Panc1 (cell line): ENCODE data around the gene TGFB1I1. TPM values are rescaled to one million over a fixed set of nuclear protein-coding genes. Genes with fewer than 3 reads are reported as not detected.
"Not testable (repeated sequence)": the region's sequence is repeated elsewhere in the genome, so short reads cannot be mapped to it uniquely, and the experiment has no call there.

ENCODE experiments used
- ATAC-seq: fragments of 200-7000 bp; cut with Tn5 transposase; 2 replicates; pipeline ENCODE4 v1.9.1; 2020; ENCODE audit warnings: mild to moderate bottlenecking, moderate library complexity
- BruUV-seq: library from RNA; stranded (reverse); fragments of 400-500 nt; replicated peaks from 2 replicates; lab custom pipeline; 2021; lab: Mats Ljungman, UMichigan
- CTCF ChIA-PET: fragments of 300-600 bp; sonication (Branson Sonifier 250); formaldehyde crosslinking; loops from one replicate; lab custom pipeline; 2022; ENCODE audit warnings: antibody characterized with exemption; lab: Charles Lee
- POLR2A ChIA-PET: fragments of 300-600 bp; sonication (Branson Sonifier 250); formaldehyde crosslinking; loops from one replicate; lab custom pipeline; 2022; ENCODE audit warnings: antibody characterized with exemption; lab: Charles Lee
- DNase-seq: peaks from one replicate; pipeline ENCODE4 v3.0.0-alpha.2; 2010; ENCODE audit warnings: low read depth, low spot score
- H3K27ac ChIP-seq: 2 replicates; pipeline ENCODE4 v1.5.1; 2011; ENCODE audit warnings: mild to moderate bottlenecking, low read length, inconsistent platforms
- H3K27me3 ChIP-seq: fragments of 200-500 bp; sonication (Bioruptor generic); 2 replicates; pipeline ENCODE4 v1.6.0; 2014; ENCODE audit warnings: low read length, inconsistent platforms; ENCODE audit not compliant: control insufficient read depth, insufficient read depth
- H3K36me3 ChIP-seq: fragments of 200-500 bp; sonication (Bioruptor generic); 2 replicates; pipeline ENCODE4 v1.5.1; 2014; ENCODE audit warnings: inconsistent platforms, mild to moderate bottlenecking, low read length, moderate library complexity; ENCODE audit not compliant: control insufficient read depth, insufficient read depth
- H3K4me1 ChIP-seq: 2 replicates; pipeline ENCODE4 v1.5.1; 2011; ENCODE audit warnings: inconsistent platforms, mild to moderate bottlenecking, low read length, moderate library complexity; ENCODE audit not compliant: control insufficient read depth, insufficient read depth
- H3K4me3 ChIP-seq, 2 experiments: 2 replicates each; pipeline ENCODE4 v1.5.1; 2011 to 2012; ENCODE audit warnings: low read depth in 2 of 2, low read length in 2 of 2, mild to moderate bottlenecking in 2 of 2, inconsistent platforms in 1 of 2, moderate library complexity in 1 of 2
- H3K9me3 ChIP-seq: fragments of 200-500 bp; sonication (Bioruptor generic); 2 replicates; pipeline ENCODE4 v1.5.1; 2014; ENCODE audit warnings: low read depth, mild to moderate bottlenecking, inconsistent platforms, low read length, moderate library complexity; ENCODE audit not compliant: control insufficient read depth, insufficient read depth
- CTCF ChIP-seq: fragments of 450-650 bp; IDR thresholded peaks from 2 replicates; pipeline ENCODE4 v1.5.1; 2017; ENCODE audit warnings: mild to moderate bottlenecking
- POLR2AphosphoS5 ChIP-seq: IDR thresholded peaks from 2 replicates; pipeline ENCODE4 v1.6.1; 2012; ENCODE audit warnings: mild to moderate bottlenecking, low read depth, low read length, moderate library complexity
- REST ChIP-seq, 2 experiments: IDR thresholded peaks; 2 replicates each; pipeline ENCODE4 v1.6.1; 2011 to 2012; ENCODE audit warnings: low read depth in 2 of 2, control low read depth in 1 of 2, low read length in 1 of 2, mild to moderate bottlenecking in 1 of 2, moderate library complexity in 1 of 2; ENCODE audit not compliant: insufficient read depth in 1 of 2
- SIN3A ChIP-seq: IDR thresholded peaks from 2 replicates; pipeline ENCODE4 v1.6.1; 2012; ENCODE audit warnings: low read depth, mild to moderate bottlenecking, low read length, moderate library complexity, borderline replicate concordance; ENCODE audit not compliant: insufficient read depth
- TCF7L2 ChIP-seq: IDR thresholded peaks from 2 replicates; pipeline ENCODE4 v1.6.1; 2011; ENCODE audit warnings: mild to moderate bottlenecking, low read depth, low read length, inconsistent platforms
- in situ Hi-C: cut with HindIII; loops from 2 replicates; pipeline ENCODE4 v1.10.0; 2016; ENCODE audit warnings: low sequenced_read_pairs, low pct_unique_long_range_greater_than_20kb
- intact Hi-C: fragments of 100-400 bp; cut with micrococcal nuclease; formaldehyde crosslinking; loops from one replicate; pipeline ENCODE4 v1.10.0; 2022; ENCODE audit not compliant: unreplicated experiment
- total RNA-seq: library from RNA; stranded (reverse); gene quantifications from one replicate; pipeline ENCODE4 v1.2.1, GENCODE V29; 2021; ENCODE audit not compliant: unreplicated experiment

TGFB1I1 gene
- total RNA-seq, 1 experiment from 2014 or later: 32.5 TPM

- H3K9me3 ChIP-seq: no peaks in the 10 kb centered on the region
- CTCF ChIA-PET: no interaction called here
- ATAC-seq (no peak), DNase-seq (no peak)
- intact Hi-C loops: no loop called here
- no peaks in the 10 kb centered on the region for H3K27me3 ChIP-seq
- peaks cover 3% of the 10 kb centered on the region; the same call in 1 of the 2 replicates for H3K4me1 ChIP-seq
- TF ChIP-seq SIN3A (no peak), POLR2AphosphoS5 (no peak), TCF7L2 (no peak), REST (IDR thresholded peaks at IDR 0.05; ENCODE audit: insufficient read depth in 1 of 2, low read depth in 2 of 2, low read length in 1 of 2) (no peak)
- no TSS peak for BruUV-seq
- no peak overlapping the region for H3K27ac ChIP-seq
- H3K36me3 ChIP-seq: peaks cover 7% of the 10 kb centered on the region; the same call in 1 of the 2 replicates
- H3K4me3 ChIP-seq: no peak overlapping the region
- POLR2A ChIA-PET: no interaction called here
- in situ Hi-C loops: no loop called here
Observed at GRCh38 chr16:31501966-31502348, 30.0 kb downstream of the TGFB1I1 start.

- DNase-seq: no peak
- Histone ChIP-seq H3K27ac (no peak overlapping the region), H3K27me3 (no peaks in the 10 kb centered on the region), H3K36me3 (peaks cover 9% of the 10 kb centered on the region; the same call in 1 of the 2 replicates), H3K4me3 (no peak overlapping the region), H3K9me3 (no peaks in the 10 kb centered on the region), H3K4me1 (peaks cover 8% of the 10 kb centered on the region)
- BruUV-seq: no TSS peak
- in situ Hi-C loops: no loop called here
- ChIA-PET POLR2A (no interaction called here), CTCF (no interaction called here)
- no peak for TF ChIP-seq REST (IDR thresholded peaks at IDR 0.05; ENCODE audit: insufficient read depth in 1 of 2, low read depth in 2 of 2, low read length in 1 of 2)
- TF ChIP-seq SIN3A: no peak
- TF ChIP-seq CTCF: no peak
- no peak for TF ChIP-seq POLR2AphosphoS5
- no peak for TF ChIP-seq TCF7L2
- ATAC-seq: no peak
- intact Hi-C loops: no loop called here
Observed at GRCh38 chr16:31502981-31503380, 31.0 kb downstream of the TGFB1I1 start.

- H3K4me3 ChIP-seq, POLR2A ChIA-PET, CTCF ChIA-PET, H3K4me1 ChIP-seq, intact Hi-C loops, H3K27ac ChIP-seq, H3K27me3 ChIP-seq, in situ Hi-C loops, ATAC-seq, DNase-seq, H3K9me3 ChIP-seq, H3K36me3 ChIP-seq, BruUV-seq: not testable (repeated sequence)
Observed at GRCh38 chr16:31503555-31503954, 31.6 kb downstream of the TGFB1I1 start.
